ENCODE results near the gene TIGD6.

Gene TIGD6

GRCh38 chr5:150020249-150020648 lies 19.8 kb upstream of the TIGD6 start:
- TF ChIP-seq CTCF (IDR thresholded peaks at IDR 0.05; ENCODE audit: insufficient read depth, low read depth, low read length, missing control alignments): no peak
- no peak for DNase-seq (ENCODE audit: low read depth)
- no peak overlapping the region for H3K4me3 ChIP-seq (ENCODE audit: low read length)

- no peak overlapping the region for H3K4me3 ChIP-seq (ENCODE audit: low read length)
- no peak for TF ChIP-seq CTCF (IDR thresholded peaks at IDR 0.05; ENCODE audit: insufficient read depth, low read depth, low read length, missing control alignments)
- peak; percentile 59 for DNase-seq (ENCODE audit: low read depth)
Observed at GRCh38 chr5:150017226-150018005, 17.0 kb upstream of the TIGD6 start.

- no peak for DNase-seq (ENCODE audit: low read depth)
- no peak for TF ChIP-seq CTCF (IDR thresholded peaks at IDR 0.05; ENCODE audit: insufficient read depth, low read depth, low read length, missing control alignments)
Observed at GRCh38 chr5:150016537-150016936, 16.1 kb upstream of the TIGD6 start.

GRCh38 chr5:150015415-150015814 lies 15.0 kb upstream of the TIGD6 start:
- H3K4me3 ChIP-seq (ENCODE audit: low read length): no peak overlapping the region
- no peak for TF ChIP-seq CTCF (IDR thresholded peaks at IDR 0.05; ENCODE audit: insufficient read depth, low read depth, low read length, missing control alignments)
- DNase-seq (ENCODE audit: low read depth): no peak

More at GRCh38 chr5:150016537-150016936, 16.1 kb upstream of the TIGD6 start:
- H3K4me3 ChIP-seq (ENCODE audit: low read length): no peak overlapping the region

- H3K4me3 ChIP-seq (ENCODE audit: low read length): no peak overlapping the region
- no peak for TF ChIP-seq CTCF (IDR thresholded peaks at IDR 0.05; ENCODE audit: insufficient read depth, low read depth, low read length, missing control alignments)
- no peak for DNase-seq (ENCODE audit: low read depth)
Observed at GRCh38 chr5:150014456-150014855, 14.0 kb upstream of the TIGD6 start.

- no peak for DNase-seq (ENCODE audit: low read depth)
- H3K4me3 ChIP-seq (ENCODE audit: low read length): no peak overlapping the region
- no peak for TF ChIP-seq CTCF (IDR thresholded peaks at IDR 0.05; ENCODE audit: insufficient read depth, low read depth, low read length, missing control alignments)
Observed at GRCh38 chr5:150013931-150014330, 13.5 kb upstream of the TIGD6 start.
